ENCODE data around the gene HSPA1A.

DNA sequence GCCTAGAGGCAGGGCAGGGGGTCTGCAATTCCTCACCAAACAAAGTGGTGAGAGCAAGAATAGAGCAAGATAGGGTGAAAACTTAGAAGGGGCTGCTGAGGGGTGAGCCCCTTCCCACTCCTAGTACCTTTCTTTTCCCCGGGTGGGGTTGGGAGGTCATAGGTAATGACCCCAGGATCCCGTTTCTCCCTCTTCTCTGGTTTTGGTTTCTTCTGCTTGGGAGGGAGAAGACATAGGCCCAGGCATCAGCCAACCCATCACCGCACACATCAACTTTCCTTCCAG is 23.3 kb upstream of the HSPA1A start:
- no peak for TF ChIP-seq TAF1 (IDR thresholded peaks at IDR 0.05; ENCODE audit: low read depth)
- TF ChIP-seq EP300 (IDR thresholded peaks at IDR 0.05; ENCODE audit: borderline replicate concordance): no peak
